HEK293T (cell line): ENCODE results near the gene PAPSS1.

ENCODE experiments used
- CTCF ChIA-PET: fragments of 350-600 bp; formaldehyde crosslinking; extraction: SDS; loops from one replicate; lab custom pipeline; 2021; ENCODE audit warnings: antibody characterized with exemption, inconsistent platforms; lab: Yijun Ruan, JAX
- POLR2A ChIA-PET: fragments of 350-600 bp; formaldehyde crosslinking; extraction: SDS; loops from one replicate; lab custom pipeline; 2020; ENCODE audit warnings: antibody characterized with exemption, inconsistent platforms; lab: Yijun Ruan, JAX
- DNase-seq: peaks from one replicate; pipeline ENCODE4 v3.0.0; 2012; ENCODE audit warnings: mixed read lengths; ENCODE audit errors: extremely low spot score
- ARNT ChIP-seq: fragments of 450-650 bp; IDR thresholded peaks from 2 replicates; pipeline ENCODE4 v1.6.1; 2017; ENCODE audit warnings: mild to moderate bottlenecking
- BHLHE40 ChIP-seq: fragments of 450-650 bp; IDR thresholded peaks from 2 replicates; pipeline ENCODE4 v1.6.1; 2016; ENCODE audit warnings: mild to moderate bottlenecking, moderate library complexity, borderline replicate concordance
- CTBP1 ChIP-seq: fragments of 450-650 bp; IDR thresholded peaks from 2 replicates; pipeline ENCODE4 v1.6.1; 2016; ENCODE audit warnings: borderline replicate concordance
- ELF4 ChIP-seq: fragments of 450-650 bp; IDR thresholded peaks from 2 replicates; pipeline ENCODE4 v1.6.1; 2017; ENCODE audit warnings: antibody characterized with exemption
- FOXA1 ChIP-seq: fragments of 450-650 bp; IDR thresholded peaks from 2 replicates; pipeline ENCODE4 v1.6.1; 2016; ENCODE audit warnings: mild to moderate bottlenecking
- FOXK2 ChIP-seq: fragments of 450-650 bp; IDR thresholded peaks from 2 replicates; pipeline ENCODE4 v1.6.1; 2016; ENCODE audit warnings: mild to moderate bottlenecking
- FOXM1 ChIP-seq: fragments of 450-650 bp; IDR thresholded peaks from 2 replicates; pipeline ENCODE4 v1.6.1; 2017; ENCODE audit warnings: mild to moderate bottlenecking, borderline replicate concordance
- HDGF ChIP-seq: fragments of 450-650 bp; IDR thresholded peaks from 2 replicates; pipeline ENCODE4 v1.6.1; 2017; ENCODE audit warnings: antibody characterized with exemption, borderline replicate concordance
- L3MBTL2 ChIP-seq: fragments of 450-650 bp; conservative IDR thresholded peaks from 2 replicates; pipeline ENCODE4 v1.6.1; 2016; ENCODE audit warnings: mild to moderate bottlenecking
- LEF1 ChIP-seq: fragments of 450-650 bp; IDR thresholded peaks from 2 replicates; pipeline ENCODE4 v1.6.1; 2017; ENCODE audit warnings: mild to moderate bottlenecking, borderline replicate concordance
- NFRKB ChIP-seq: fragments of 450-650 bp; IDR thresholded peaks from 2 replicates; pipeline ENCODE4 v1.6.1; 2016; ENCODE audit warnings: mild to moderate bottlenecking, moderate library complexity
- SP1 ChIP-seq: fragments of 450-650 bp; IDR thresholded peaks from 2 replicates; pipeline ENCODE4 v1.6.1; 2017
- SUZ12 ChIP-seq: fragments of 450-650 bp; IDR thresholded peaks from 2 replicates; pipeline ENCODE4 v1.6.1; 2016; ENCODE audit warnings: mild to moderate bottlenecking
- TARDBP ChIP-seq: fragments of 450-650 bp; IDR thresholded peaks from 2 replicates; pipeline ENCODE4 v1.6.1; 2016
- ZNF384 ChIP-seq: fragments of 450-650 bp; IDR thresholded peaks from 2 replicates; pipeline ENCODE4 v1.6.1; 2016
- TF ChIP-seq, protein P1 (sequence below): fragments of 450-650 bp; IDR thresholded peaks from 2 replicates; pipeline ENCODE4 v1.6.1; 2016

Gene PAPSS1

DNA sequence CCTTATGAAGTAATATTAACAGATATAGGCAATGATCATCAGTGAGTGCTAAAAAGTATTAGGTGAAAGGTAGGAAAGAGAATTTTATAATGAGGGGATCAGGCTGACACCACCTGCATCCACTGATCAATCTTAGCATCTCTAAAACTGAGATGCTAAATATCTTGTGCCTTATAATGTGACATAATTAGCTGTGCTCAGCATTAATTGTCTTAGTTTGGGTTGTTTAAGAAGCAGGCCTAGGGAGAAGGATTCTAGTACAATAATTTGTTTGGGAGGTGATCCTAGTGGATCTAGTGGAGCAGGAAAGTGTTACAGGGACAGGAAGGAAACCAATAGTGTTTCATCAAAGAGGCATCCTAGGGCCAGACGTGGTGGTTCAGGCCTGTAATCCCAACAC is 22.2 kb upstream of the PAPSS1 start:
- no peak for DNase-seq
- CTCF ChIA-PET = no interaction called here
- POLR2A ChIA-PET = no interaction called here
- no peak for TF ChIP-seq ELF4
- TF ChIP-seq LEF1 = no peak
- no peak for TF ChIP-seq BHLHE40
- TF ChIP-seq NFRKB = no peak
- TF ChIP-seq SUZ12 = no peak
- no peak for TF ChIP-seq FOXK2

DNA sequence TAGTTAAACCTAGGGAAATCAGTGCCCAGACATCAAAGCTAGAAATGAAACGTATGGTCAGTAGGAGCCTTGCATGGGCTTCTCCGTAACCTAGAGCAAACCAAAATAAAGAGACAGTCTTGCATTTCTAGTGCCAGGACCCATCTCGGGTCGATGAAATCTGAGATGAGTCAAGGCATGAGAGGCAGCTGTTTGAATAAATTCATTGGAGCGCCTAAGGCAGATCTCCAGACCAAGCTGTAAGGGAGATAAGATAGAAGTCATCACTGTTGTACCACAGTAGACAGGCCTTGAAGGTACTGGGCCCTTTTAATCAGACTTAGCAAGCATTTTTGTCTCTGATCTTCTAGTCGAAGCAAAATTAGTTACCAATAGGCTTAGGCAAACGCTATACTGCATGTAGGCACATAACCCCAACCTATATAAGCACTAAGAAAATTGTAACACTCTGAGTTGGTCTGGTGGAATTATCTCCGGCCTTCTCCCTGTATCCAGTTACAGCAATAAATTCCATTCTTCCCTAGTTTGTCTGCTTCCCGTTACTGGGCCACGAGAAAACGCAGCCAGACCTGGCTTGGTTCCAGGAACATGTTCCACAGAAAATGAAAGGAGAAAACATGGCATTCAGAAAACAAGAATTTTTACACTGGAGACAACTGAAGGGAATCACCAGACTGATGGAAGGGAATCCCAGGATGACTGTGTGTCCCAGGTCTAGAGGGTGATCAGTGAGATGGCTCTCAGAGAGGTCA is 21.1 kb upstream of the PAPSS1 start:
- CTCF ChIA-PET = no interaction called here
- POLR2A ChIA-PET = interaction anchor here (1.2 kb wide), 1 partner anchor 84 kb away, joined by 3 read pairs; the partner anchor contains the start of gene SGMS2
- DNase-seq = peak; percentile 19
- no peak for TF ChIP-seq HDGF
- no peak for TF ChIP-seq BHLHE40
- no peak for TF ChIP-seq TARDBP
- TF ChIP-seq CTBP1 = no peak
- TF ChIP-seq SUZ12 = no peak
- no peak for TF ChIP-seq FOXM1
- TF ChIP-seq SP1 = no peak
- TF ChIP-seq, protein P1, sequence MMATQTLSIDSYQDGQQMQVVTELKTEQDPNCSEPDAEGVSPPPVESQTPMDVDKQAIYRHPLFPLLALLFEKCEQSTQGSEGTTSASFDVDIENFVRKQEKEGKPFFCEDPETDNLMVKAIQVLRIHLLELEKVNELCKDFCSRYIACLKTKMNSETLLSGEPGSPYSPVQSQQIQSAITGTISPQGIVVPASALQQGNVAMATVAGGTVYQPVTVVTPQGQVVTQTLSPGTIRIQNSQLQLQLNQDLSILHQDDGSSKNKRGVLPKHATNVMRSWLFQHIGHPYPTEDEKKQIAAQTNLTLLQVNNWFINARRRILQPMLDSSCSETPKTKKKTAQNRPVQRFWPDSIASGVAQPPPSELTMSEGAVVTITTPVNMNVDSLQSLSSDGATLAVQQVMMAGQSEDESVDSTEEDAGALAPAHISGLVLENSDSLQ = no peak
- TF ChIP-seq NFRKB = no peak

DNA sequence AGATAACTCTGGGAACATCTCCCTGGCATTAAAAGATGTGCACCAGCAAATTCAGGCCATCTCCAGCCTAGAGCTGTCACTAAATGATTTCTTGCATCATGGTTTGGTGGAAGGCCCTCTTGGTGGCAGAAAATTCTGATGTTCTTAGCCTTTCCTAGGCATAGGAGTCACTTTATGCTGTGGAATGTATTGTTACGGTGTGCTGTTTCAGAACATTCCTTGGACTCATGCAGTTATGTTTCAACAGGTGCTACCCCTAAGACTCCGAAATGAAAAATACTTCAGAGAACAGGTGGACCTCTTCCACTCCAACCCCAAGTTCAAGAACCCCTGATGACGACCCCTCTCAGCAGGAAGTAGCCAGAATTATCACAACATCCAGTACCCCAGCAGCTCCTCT is 20.3 kb upstream of the PAPSS1 start:
- no peak for DNase-seq
- ChIA-PET POLR2A (interaction anchor here (1.2 kb wide), 1 partner anchor 84 kb away, joined by 3 read pairs; the partner anchor contains the start of gene SGMS2), CTCF (interaction anchor here (0.6 kb wide), 1 partner anchor 8 kb away, joined by 3 read pairs; no protein-coding TSS in a partner anchor)
- no peak for TF ChIP-seq SP1
- no peak for TF ChIP-seq SUZ12
- TF ChIP-seq ZNF384 = no peak
- TF ChIP-seq ELF4 = no peak
- TF ChIP-seq HDGF = no peak
- TF ChIP-seq BHLHE40 = no peak
- TF ChIP-seq FOXK2 = no peak
- TF ChIP-seq FOXM1 = no peak
- TF ChIP-seq ARNT = no peak
- TF ChIP-seq FOXA1 = no peak
- TF ChIP-seq TARDBP = no peak
- no peak for TF ChIP-seq CTBP1
- no peak for TF ChIP-seq NFRKB
- TF ChIP-seq L3MBTL2 = no peak
- no peak for TF ChIP-seq LEF1
- TF ChIP-seq, protein P1 = no peak

DNA sequence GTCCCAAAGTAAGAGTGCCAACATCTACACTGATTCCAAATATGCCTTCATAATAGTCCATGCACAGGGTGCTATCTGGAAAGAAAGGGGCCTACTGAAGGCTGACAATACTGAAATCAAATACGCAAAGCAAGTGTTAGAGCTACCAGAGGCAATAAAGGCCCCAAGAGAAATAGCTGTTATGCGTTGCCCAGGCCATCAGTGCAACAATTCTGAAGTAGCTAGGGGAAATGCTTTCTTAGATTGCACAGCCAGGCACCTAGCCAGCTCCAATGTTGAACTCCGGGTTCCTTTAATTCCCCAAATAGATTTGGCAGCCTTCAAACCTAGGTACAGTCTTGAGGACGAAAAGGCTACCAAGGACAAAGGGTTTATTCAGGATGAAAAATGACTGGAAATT is 17.4 kb upstream of the PAPSS1 start:
- TF ChIP-seq ELF4 = no peak
- POLR2A ChIA-PET = no interaction called here
- no peak for DNase-seq
- CTCF ChIA-PET = interaction anchor here (0.5 to 1.0 kb wide), 4 partner anchors 16 to 701 kb away, joined by 3 to 5 read pairs (median 3); partner anchors contain the start of gene DKK2

DNA sequence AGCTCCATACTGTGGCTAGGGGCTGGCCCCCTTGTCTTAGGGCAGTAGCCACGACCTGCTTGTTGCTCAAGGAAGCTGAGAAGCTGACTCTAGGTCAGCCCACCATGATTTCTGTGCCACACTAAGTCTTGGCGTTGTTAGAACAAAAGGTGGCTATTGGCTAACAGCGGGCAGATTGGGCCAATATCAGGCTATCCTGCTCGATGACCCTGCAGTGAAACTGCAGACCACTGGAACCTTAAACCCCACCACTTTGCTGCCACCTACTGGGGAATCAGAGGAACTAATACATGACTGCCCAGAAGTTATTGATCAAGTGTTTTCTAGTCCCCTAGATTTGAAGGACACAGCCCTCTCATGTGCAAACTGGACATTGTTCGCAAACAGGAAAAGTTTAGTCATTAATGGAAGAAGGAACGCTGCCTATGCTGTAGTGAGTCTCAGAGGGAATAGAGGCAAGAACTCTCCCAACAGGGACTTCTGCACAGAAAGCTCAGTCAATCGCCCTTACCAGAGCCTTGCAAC is 17.0 kb upstream of the PAPSS1 start:
- TF ChIP-seq SUZ12 = no peak
- no peak for TF ChIP-seq LEF1
- TF ChIP-seq FOXM1 = no peak
- no peak for TF ChIP-seq L3MBTL2
- TF ChIP-seq ARNT = no peak
- TF ChIP-seq BHLHE40 = no peak
- TF ChIP-seq, protein P1 = no peak
- no peak for TF ChIP-seq HDGF
- CTCF ChIA-PET = interaction anchor here (0.5 to 1.1 kb wide), 6 partner anchors 8 to 701 kb away, joined by 3 to 5 read pairs (median 4); partner anchors contain the start of gene DKK2
- POLR2A ChIA-PET = interaction anchor here (2.2 kb wide), 1 partner anchor 16 kb away, joined by 10 read pairs; the partner anchor contains the start of gene PAPSS1
- peak; percentile 69 for DNase-seq

DNA sequence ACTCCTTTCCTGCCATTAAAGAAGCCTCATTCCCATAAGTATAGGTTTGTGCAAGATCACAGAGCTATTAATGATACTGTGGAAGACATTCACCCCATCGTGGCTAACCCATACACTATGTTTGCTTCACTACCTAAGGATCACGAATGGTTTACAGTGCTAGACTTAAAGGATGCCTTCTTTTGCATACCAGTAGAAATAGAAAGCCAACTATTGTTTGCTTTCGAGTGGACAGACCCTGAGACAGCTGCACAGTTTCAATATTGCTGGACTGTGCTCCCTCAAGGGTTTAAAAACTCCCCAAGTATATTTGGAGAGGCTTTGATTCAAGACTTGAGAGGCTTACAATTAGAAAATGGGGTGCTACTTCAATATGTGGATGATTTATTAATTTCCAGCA is 16.0 kb upstream of the PAPSS1 start:
- POLR2A ChIA-PET = interaction anchor here (2.2 kb wide), 1 partner anchor 16 kb away, joined by 10 read pairs; the partner anchor contains the start of gene PAPSS1
- CTCF ChIA-PET = interaction anchor here (0.9 to 1.1 kb wide), 2 partner anchors 9 to 82 kb away, joined by 4 to 5 read pairs; no protein-coding TSS in a partner anchor
- TF ChIP-seq FOXM1 = no peak
- TF ChIP-seq CTBP1 = no peak
- no peak for TF ChIP-seq TARDBP
- no peak for TF ChIP-seq NFRKB
- TF ChIP-seq, protein P1 = no peak
- no peak for TF ChIP-seq SP1
- no peak for DNase-seq
